GM18505 (cell line): Measurements from ENCODE around the gene UNC13B.
"Not testable (repeated sequence)": the region's sequence is repeated elsewhere in the genome, so short reads cannot be mapped to it uniquely, and the experiment has no call there.

Source experiments
- ATAC-seq: cut with Tn5 transposase; IDR thresholded peaks from one replicate; pipeline ENCODE4 v1.9.1; 2021; ENCODE audit not compliant: unreplicated experiment
- POLR2A ChIP-seq: IDR thresholded peaks from 4 replicates; pipeline ENCODE4 v1.6.1; 2011; ENCODE audit warnings: borderline replicate concordance; ENCODE audit not compliant: insufficient read depth, insufficient read length; ENCODE audit errors: extremely low read depth

The UNC13B gene

DNA sequence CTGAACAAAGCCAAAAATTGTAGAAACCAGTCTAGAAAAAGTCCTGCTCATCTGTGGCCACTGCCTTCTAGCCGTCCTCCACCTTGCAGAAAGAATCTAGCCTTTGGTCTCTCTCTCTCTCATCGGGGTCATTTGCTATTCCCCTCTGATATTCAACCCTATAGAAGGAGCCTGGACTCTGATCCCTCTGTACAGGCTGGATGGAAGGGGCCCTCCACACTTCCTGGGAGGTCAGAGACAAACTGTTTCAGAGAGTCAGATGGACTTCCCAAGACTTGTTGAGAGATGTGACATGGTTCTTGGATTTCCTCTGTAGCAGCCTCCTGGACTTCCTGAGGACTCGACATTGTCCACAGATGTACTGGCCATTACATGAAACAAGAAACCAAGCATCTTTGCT is 243.1 kb downstream of the UNC13B start:
- no peak for ATAC-seq
- TF ChIP-seq POLR2A = no peak

DNA sequence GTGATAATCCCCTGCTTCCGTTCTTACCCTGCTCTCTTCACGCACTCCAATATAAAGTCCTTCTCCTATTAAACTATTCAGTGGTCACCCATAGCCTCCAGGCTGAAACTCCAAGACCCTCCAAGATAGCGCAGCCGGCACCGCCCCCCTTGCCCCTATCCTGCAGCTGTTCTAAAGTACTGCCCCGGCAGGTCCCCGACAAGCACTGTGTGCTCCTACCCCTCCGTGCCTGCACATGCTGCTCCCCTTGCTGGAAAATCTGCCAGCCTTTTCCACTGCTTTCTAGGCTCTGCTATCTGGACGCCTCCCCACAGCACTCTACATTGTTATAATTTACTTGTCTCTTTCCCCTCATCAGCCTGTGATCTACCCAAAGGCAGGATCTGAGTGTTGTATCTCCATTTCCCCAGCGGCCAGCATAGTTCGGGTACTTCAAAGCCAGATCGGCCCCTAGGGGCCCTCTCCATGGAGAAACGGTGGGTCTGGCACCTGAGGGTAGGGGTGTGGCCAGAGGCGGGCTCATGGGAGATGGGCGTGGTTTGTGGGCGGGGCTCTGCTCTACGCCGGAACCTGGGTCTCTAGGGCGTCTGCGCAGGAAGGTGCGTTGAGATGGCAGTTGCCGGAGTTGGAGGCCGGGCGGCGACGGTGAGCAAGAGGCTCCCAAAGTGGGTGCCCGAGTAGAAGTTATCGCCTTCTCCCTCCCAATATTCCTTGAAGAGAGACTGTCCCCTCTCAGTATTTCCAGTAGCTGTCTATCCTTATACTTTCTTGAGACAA is 244.6 kb downstream of the UNC13B start:
- ATAC-seq = no peak

GRCh38 chr9:35407846-35408245 is 246.0 kb downstream of the UNC13B start:
- no peak for TF ChIP-seq POLR2A
- ATAC-seq = no peak

More for the DNA sequence above, 244.6 kb downstream of the UNC13B start:
- no peak for TF ChIP-seq POLR2A

GRCh38 chr9:35409434-35409833 is 247.6 kb downstream of the UNC13B start:
- ATAC-seq = not testable (repeated sequence)

DNA sequence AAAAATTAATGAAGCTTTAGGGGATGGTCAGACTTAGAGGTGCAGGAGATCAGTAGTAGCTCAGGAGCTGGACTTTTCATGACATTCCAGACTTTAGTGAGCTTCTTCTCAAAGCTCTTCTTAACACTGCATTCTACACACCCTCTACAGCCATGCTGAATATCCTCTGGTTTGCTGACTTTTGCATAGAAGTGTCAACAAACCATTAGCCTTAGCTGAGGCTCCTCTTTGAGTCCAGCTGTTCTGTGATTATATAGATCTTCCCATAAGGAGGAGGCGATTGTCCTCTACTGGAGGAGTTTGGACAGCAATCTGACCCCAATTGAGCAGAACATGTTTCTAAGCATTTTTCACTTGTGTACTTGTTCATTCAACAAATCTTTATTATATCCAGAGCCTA is 253.1 kb downstream of the UNC13B start:
- ATAC-seq = no peak
- no peak for TF ChIP-seq POLR2A

GRCh38 chr9:35415402-35416097 is 253.7 kb downstream of the UNC13B start:
- TF ChIP-seq POLR2A = no peak
- no peak for ATAC-seq

- no peak for TF ChIP-seq POLR2A
- ATAC-seq = no peak
These were observed 254.3 kb downstream of the UNC13B start for GRCh38 chr9:35416098-35416427.

DNA sequence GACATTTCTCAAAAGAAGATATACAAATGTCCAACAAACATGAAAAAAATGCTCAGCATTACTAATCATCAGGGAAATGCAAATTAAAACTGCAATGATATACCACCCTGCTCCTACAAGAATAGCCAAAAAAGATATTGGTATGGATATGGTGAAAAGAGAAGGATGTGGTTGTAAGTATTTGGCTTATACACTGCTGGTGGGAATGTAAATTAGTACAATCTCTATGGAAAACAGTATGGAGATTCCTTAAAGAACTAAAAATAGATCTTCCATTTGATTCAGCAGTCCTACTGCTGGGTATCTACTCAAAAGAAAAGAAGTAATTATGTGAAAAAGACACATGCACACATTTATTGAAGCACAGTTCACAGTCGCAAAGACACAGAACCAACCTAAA is 260.5 kb downstream of the UNC13B start:
- TF ChIP-seq POLR2A = no peak
- no peak for ATAC-seq

GRCh38 chr9:35422753-35423152 is 260.9 kb downstream of the UNC13B start:
- ATAC-seq = no peak
- TF ChIP-seq POLR2A = no peak

GRCh38 chr9:35423499-35423898 is 261.7 kb downstream of the UNC13B start:
- ATAC-seq = no peak
- TF ChIP-seq POLR2A = no peak

GRCh38 chr9:35424356-35425352 is 262.8 kb downstream of the UNC13B start:
- ATAC-seq = no peak
- no peak for TF ChIP-seq POLR2A

- TF ChIP-seq POLR2A = no peak
- no peak for ATAC-seq
These were observed 264.8 kb downstream of the UNC13B start for GRCh38 chr9:35426627-35427026.

GRCh38 chr9:35431467-35431866 is 269.7 kb downstream of the UNC13B start:
- no peak for TF ChIP-seq POLR2A

GRCh38 chr9:35432076-35432475 is 270.3 kb downstream of the UNC13B start:
- TF ChIP-seq POLR2A = no peak
- ATAC-seq = no peak

More at GRCh38 chr9:35431467-35431866, 269.7 kb downstream of the UNC13B start:
- no peak for ATAC-seq

GRCh38 chr9:35436933-35437332 is 275.1 kb downstream of the UNC13B start:
- no peak for TF ChIP-seq POLR2A
- no peak for ATAC-seq
